Progenitor cell of endocrine pancreas (in vitro differentiated cells): Measurements from ENCODE around the gene CSGALNACT2. TPM values are rescaled to one million over a fixed set of nuclear protein-coding genes. Genes with fewer than 3 reads are reported as not detected.

Source experiments
- DNase-seq: peaks from one replicate; pipeline ENCODE4 v3.0.0; 2021; ENCODE audit warnings: low spot score; ENCODE audit not compliant: unreplicated experiment
- H3K27ac Mint-ChIP-seq: 2 replicates; pipeline ENCODE4 v1.8.0; 2021; ENCODE audit warnings: mild to moderate bottlenecking, moderate library complexity, mixed read lengths
- H3K27me3 Mint-ChIP-seq: 2 replicates; pipeline ENCODE4 v1.8.0; 2021; ENCODE audit warnings: mixed read lengths
- H3K36me3 Mint-ChIP-seq: 2 replicates; pipeline ENCODE4 v1.8.0; 2022; ENCODE audit warnings: mixed read lengths; ENCODE audit not compliant: insufficient read depth
- H3K4me1 Mint-ChIP-seq: 2 replicates; pipeline ENCODE4 v1.8.0; 2021; ENCODE audit warnings: low read depth, mixed read lengths
- H3K4me3 Mint-ChIP-seq: 2 replicates; pipeline ENCODE4 v1.8.0; 2021; ENCODE audit warnings: low read depth, mild to moderate bottlenecking, moderate library complexity, mixed read lengths
- H3K9me3 Mint-ChIP-seq: 2 replicates; pipeline ENCODE4 v1.8.0; 2021; ENCODE audit warnings: low read depth, mixed read lengths
- total RNA-seq: library from RNA; stranded (reverse); gene quantifications from 2 replicates; pipeline ENCODE4 v1.2.1, GENCODE V29; 2021
- TF ChIP-seq, protein P1 (sequence below): fragments of 200-600 bp; sonication (generic); IDR thresholded peaks from one replicate; pipeline ENCODE4 v1.5.0; 2021; ENCODE audit warnings: antibody characterized with exemption, mild to moderate bottlenecking; ENCODE audit not compliant: unreplicated experiment

Gene CSGALNACT2
- total RNA-seq, 1 donor from 2014 or later, result 8.9 TPM

DNA sequence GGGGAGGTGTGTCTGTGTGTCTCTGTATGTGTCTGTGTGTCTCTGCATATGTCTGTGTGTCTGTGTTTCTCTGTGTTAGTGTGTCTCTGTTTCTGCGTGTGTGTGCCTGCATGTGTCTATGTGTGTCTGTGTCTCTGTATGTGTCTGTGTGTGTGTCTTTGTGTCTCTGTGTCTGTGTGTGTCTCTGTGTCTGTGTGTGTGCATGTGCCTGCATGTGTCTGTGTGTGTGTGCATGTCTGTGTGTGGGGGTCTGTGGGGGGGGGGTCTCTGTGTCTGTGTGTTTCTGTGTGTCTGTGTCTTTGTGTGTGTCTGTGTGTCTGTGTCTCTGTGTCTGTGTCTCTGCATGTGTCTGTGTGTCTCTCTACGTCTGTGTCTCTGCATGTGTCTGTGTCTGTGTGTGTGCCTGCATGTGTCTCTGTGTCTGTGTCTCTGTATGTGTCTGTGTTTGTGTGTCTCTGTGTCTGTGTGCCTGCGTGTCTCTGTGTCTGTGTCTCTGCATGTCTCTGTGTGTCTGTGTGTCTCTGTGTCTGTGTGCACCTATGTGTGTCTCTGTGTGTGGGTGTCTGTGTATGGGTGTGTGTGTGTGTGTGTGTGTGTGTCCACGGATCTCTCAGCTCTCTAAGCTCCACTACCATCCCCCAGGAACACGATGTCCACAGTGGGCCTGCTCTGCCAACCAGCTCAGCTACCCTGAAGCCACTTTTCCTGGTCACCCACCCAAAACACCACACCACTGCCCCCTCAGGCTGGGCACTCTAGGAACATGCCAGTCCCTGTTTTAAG is 87.0 kb downstream of the CSGALNACT2 start:
- no peaks in the 10 kb centered on the region for H3K36me3 Mint-ChIP-seq
- H3K27me3 Mint-ChIP-seq, result peaks cover 44% of the 10 kb centered on the region
- no peak for DNase-seq
- no peak overlapping the region for H3K4me3 Mint-ChIP-seq
- H3K9me3 Mint-ChIP-seq, result no peaks in the 10 kb centered on the region
- TF ChIP-seq, protein P1, sequence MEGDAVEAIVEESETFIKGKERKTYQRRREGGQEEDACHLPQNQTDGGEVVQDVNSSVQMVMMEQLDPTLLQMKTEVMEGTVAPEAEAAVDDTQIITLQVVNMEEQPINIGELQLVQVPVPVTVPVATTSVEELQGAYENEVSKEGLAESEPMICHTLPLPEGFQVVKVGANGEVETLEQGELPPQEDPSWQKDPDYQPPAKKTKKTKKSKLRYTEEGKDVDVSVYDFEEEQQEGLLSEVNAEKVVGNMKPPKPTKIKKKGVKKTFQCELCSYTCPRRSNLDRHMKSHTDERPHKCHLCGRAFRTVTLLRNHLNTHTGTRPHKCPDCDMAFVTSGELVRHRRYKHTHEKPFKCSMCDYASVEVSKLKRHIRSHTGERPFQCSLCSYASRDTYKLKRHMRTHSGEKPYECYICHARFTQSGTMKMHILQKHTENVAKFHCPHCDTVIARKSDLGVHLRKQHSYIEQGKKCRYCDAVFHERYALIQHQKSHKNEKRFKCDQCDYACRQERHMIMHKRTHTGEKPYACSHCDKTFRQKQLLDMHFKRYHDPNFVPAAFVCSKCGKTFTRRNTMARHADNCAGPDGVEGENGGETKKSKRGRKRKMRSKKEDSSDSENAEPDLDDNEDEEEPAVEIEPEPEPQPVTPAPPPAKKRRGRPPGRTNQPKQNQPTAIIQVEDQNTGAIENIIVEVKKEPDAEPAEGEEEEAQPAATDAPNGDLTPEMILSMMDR, result no peak
- H3K4me1 Mint-ChIP-seq, result peaks cover 3% of the 10 kb centered on the region
- H3K27ac Mint-ChIP-seq, result no peak overlapping the region

GRCh38 chr10:43225787-43226153 is 87.5 kb downstream of the CSGALNACT2 start:
- Mint-ChIP-seq H3K36me3 (no peaks in the 10 kb centered on the region), H3K27ac (no peak overlapping the region), H3K4me1 (peaks cover 3% of the 10 kb centered on the region), H3K9me3 (no peaks in the 10 kb centered on the region), H3K27me3 (peaks cover 48% of the 10 kb centered on the region), H3K4me3 (no peak overlapping the region)
- TF ChIP-seq, protein P1, result no peak
- peak; percentile 7 for DNase-seq

DNA sequence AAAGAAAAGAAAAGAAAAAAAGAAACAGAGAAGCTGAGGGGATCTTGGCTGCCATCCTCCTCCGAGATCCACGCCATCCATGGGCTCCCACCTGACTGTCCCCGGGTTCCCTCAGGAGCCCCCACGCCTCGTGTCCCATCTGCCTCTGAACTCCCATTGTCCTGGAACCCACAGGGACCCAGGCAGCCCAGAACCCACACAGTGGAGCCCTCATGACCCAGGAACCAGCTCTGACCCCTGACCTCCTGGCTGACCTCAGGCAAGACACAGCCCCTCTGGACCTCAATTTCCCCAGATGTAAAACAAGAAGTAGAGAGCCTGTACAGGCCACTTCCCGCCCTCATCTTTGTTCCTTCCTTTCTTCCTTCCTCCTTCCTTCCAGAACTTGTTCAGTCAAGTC is 88.2 kb downstream of the CSGALNACT2 start:
- Mint-ChIP-seq H3K9me3 (no peaks in the 10 kb centered on the region), H3K4me1 (peaks cover 3% of the 10 kb centered on the region), H3K36me3 (no peaks in the 10 kb centered on the region), H3K27me3 (peaks cover 55% of the 10 kb centered on the region), H3K27ac (no peak overlapping the region), H3K4me3 (no peak overlapping the region)
- no peak for DNase-seq
- TF ChIP-seq, protein P1, result no peak

DNA sequence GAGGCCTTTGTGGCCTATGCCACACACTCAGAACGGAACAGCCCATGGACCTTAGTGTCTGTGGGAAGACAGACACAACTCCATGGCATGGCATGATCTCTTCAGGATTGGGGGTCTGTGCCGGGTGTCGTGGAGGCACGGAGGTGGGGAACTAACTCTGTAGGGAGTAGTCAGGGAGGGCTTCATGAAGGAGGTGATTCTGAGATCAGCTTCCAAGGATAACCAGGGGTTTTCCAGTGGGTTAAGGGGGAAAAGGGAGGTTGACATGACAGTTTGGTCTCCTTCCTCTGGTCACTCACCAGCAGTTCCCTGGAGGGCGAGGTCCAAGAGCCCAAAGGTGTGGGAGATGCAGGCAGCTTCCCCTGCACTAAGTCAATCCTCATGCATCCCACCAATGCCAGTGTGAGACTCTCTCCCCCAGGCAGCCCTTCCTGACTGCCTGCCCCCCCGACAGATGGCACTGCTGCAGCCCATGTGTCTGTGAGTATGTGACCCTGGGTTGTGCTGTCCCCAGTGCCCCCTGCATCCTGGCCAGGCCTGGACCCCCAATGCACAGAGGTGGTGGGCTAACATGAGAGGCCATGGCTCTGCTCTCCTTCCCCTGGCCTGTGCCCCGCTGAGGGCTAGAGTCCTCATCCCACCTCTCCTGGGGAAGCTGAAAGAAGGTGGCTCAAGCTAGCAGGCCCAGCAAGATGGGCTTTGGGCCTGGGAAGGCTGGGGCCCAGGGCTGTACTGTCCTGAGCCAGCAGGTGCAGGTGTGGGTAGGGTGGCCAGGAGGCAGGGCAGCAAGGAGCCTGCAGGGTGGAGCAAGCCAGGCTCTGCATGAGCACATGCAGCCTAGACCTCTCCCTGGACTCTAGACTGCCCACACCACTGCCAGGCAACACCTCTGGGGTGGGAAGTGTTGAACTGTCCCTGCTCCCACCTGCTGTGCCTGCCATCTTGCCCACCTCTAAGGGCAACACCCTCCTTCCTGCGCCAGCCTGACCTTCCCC is 88.9 kb downstream of the CSGALNACT2 start:
- H3K27me3 Mint-ChIP-seq, result peaks cover 62% of the 10 kb centered on the region
- TF ChIP-seq, protein P1, result no peak
- H3K36me3 Mint-ChIP-seq, result no peaks in the 10 kb centered on the region
- peaks cover 3% of the 10 kb centered on the region for H3K4me1 Mint-ChIP-seq
- no peaks in the 10 kb centered on the region for H3K9me3 Mint-ChIP-seq
- H3K27ac Mint-ChIP-seq, result no peak overlapping the region
- peak; percentile 8 for DNase-seq
- H3K4me3 Mint-ChIP-seq, result no peak overlapping the region
